ENCODE data around the gene NGFR.

The NGFR gene

GRCh38 chr17:49543860-49544259 lies 48.8 kb downstream of the NGFR start:
- no peak overlapping the region for H3K27ac Mint-ChIP-seq
- H3K36me3 Mint-ChIP-seq (ENCODE audit: low read depth) = no peaks in the 10 kb centered on the region
- H3K27me3 Mint-ChIP-seq (ENCODE audit: low read depth, poor library complexity) = peaks cover 12% of the 10 kb centered on the region
- no peak overlapping the region for H3K4me3 Mint-ChIP-seq
- TF ChIP-seq CTCF (IDR thresholded peaks at IDR 0.05) = no peak
- peaks cover 14% of the 10 kb centered on the region for H3K9me3 Mint-ChIP-seq
- DNase-seq = no peak
- H3K4me1 Mint-ChIP-seq = peaks cover 45% of the 10 kb centered on the region

GRCh38 chr17:49545007-49545660 lies 50.0 kb downstream of the NGFR start:
- TF ChIP-seq CTCF (IDR thresholded peaks at IDR 0.05) = no peak
- peaks cover 57% of the 10 kb centered on the region for H3K4me1 Mint-ChIP-seq
- DNase-seq = no peak
- H3K4me3 Mint-ChIP-seq = no peak overlapping the region
- H3K27ac Mint-ChIP-seq = no peak overlapping the region
- H3K36me3 Mint-ChIP-seq (ENCODE audit: low read depth) = no peaks in the 10 kb centered on the region
- H3K27me3 Mint-ChIP-seq (ENCODE audit: low read depth, poor library complexity) = peaks cover 16% of the 10 kb centered on the region
- H3K9me3 Mint-ChIP-seq = peaks cover 11% of the 10 kb centered on the region

- no peak for TF ChIP-seq CTCF (IDR thresholded peaks at IDR 0.05)
- peaks cover 57% of the 10 kb centered on the region for H3K4me1 Mint-ChIP-seq
- H3K27me3 Mint-ChIP-seq (ENCODE audit: low read depth, poor library complexity) = peaks cover 16% of the 10 kb centered on the region
- no peaks in the 10 kb centered on the region for H3K36me3 Mint-ChIP-seq (ENCODE audit: low read depth)
- peaks cover 11% of the 10 kb centered on the region for H3K9me3 Mint-ChIP-seq
- H3K27ac Mint-ChIP-seq = no peak overlapping the region
- peak overlapping the region; percentile 44 for H3K4me3 Mint-ChIP-seq
- no peak for DNase-seq
Observed at GRCh38 chr17:49545806-49546545, 50.9 kb downstream of the NGFR start.

- Mint-ChIP-seq H3K4me3 (peak overlapping the region; percentile 7), H3K27ac (peak overlapping the region; percentile 73), H3K9me3 (peaks cover 7% of the 10 kb centered on the region), H3K27me3 (ENCODE audit: low read depth, poor library complexity) (peaks cover 16% of the 10 kb centered on the region), H3K36me3 (ENCODE audit: low read depth) (no peaks in the 10 kb centered on the region), H3K4me1 (peaks cover 57% of the 10 kb centered on the region)
- DNase-seq = no peak
- no peak for TF ChIP-seq CTCF (IDR thresholded peaks at IDR 0.05)
Observed at GRCh38 chr17:49546546-49547535, 51.7 kb downstream of the NGFR start.

GRCh38 chr17:49547566-49547965 lies 52.5 kb downstream of the NGFR start:
- Mint-ChIP-seq H3K9me3 (peaks cover 7% of the 10 kb centered on the region), H3K36me3 (ENCODE audit: low read depth) (no peaks in the 10 kb centered on the region), H3K4me1 (peaks cover 57% of the 10 kb centered on the region), H3K27me3 (ENCODE audit: low read depth, poor library complexity) (peaks cover 16% of the 10 kb centered on the region), H3K4me3 (peak overlapping the region; percentile 7), H3K27ac (peak overlapping the region; percentile 73)
- no peak for DNase-seq
- no peak for TF ChIP-seq CTCF (IDR thresholded peaks at IDR 0.05)

All from nephron progenitor cell (in vitro differentiated cells).